Spleen (tissue), 11 donors: ENCODE measurements around the gene RPS17. TPM values are rescaled to one million over a fixed set of nuclear protein-coding genes. Genes with fewer than 3 reads are reported as not detected.

Source experiments
- DNase-seq: peaks from one replicate; pipeline ENCODE4 v3.0.0-alpha.2; 2020
- H3K27ac ChIP-seq, 8 donors: fragments of 200-600 bp; sonication (generic) in 7 of 8; 1 replicate in 4 of 8; 2 replicates in 4 of 8; pipeline versions ENCODE4 v1.5.0 to v1.8.0; 2016 to 2021; ENCODE audit warnings: inconsistent platforms in 4 of 8, mild to moderate bottlenecking in 4 of 8, moderate library complexity in 1 of 8
- H3K27me3 ChIP-seq, 7 donors: fragments of 200-600 bp; sonication (generic) in 6 of 7; replicated peaks in 1 of 7; 1 replicate in 4 of 7; 2 replicates in 3 of 7; pipeline versions ENCODE4 v1.5.0 to v1.8.0; 2016 to 2021; ENCODE audit warnings: inconsistent platforms in 3 of 7, mild to moderate bottlenecking in 1 of 7
- H3K36me3 ChIP-seq, 6 donors: fragments of 200-600 bp; sonication (generic) in 5 of 6; 1 replicate in 4 of 6; 2 replicates in 2 of 6; pipeline versions ENCODE4 v1.5.0 to v1.8.0; 2016 to 2021; ENCODE audit warnings: inconsistent platforms in 2 of 6
- H3K4me1 ChIP-seq, 6 donors: fragments of 200-600 bp; sonication (generic) in 5 of 6; 1 replicate in 3 of 6; 2 replicates in 3 of 6; pipeline versions ENCODE4 v1.5.0 to v1.8.0; 2016 to 2021; ENCODE audit warnings: inconsistent platforms in 3 of 6
- H3K4me3 ChIP-seq, 8 donors: fragments of 200-600 bp; sonication (generic) in 7 of 8; 1 replicate in 4 of 8; 2 replicates in 4 of 8; pipeline versions ENCODE4 v1.5.0 to v1.8.0; 2016 to 2021; ENCODE audit warnings: inconsistent platforms in 4 of 8, mild to moderate bottlenecking in 4 of 8, moderate library complexity in 2 of 8
- H3K9me3 ChIP-seq, 8 donors: fragments of 200-600 bp; sonication (generic) in 7 of 8; 1 replicate in 4 of 8; 2 replicates in 4 of 8; pipeline versions ENCODE4 v1.5.0 to v1.8.0; 2016 to 2021; ENCODE audit warnings: inconsistent platforms in 4 of 8
- CTCF ChIP-seq, 11 experiments: fragments of 200-600 bp in 7 of 11; fragments of 450-650 bp in 4 of 11; sonication (generic) in 4 of 11; IDR thresholded peaks in 8 of 11; conservative IDR thresholded peaks in 3 of 11; 1 replicate in 7 of 11; 2 replicates in 4 of 11; pipeline versions ENCODE4 v1.4.0 to v1.8.0; 2016 to 2021; ENCODE audit warnings: antibody characterized with exemption in 11 of 11, inconsistent platforms in 4 of 11, mild to moderate bottlenecking in 1 of 11
- POLR2A ChIP-seq, 3 donors: fragments of 450-650 bp; IDR thresholded peaks; one replicate each; pipeline ENCODE4 v1.5.1; 2017; ENCODE audit warnings: antibody characterized with exemption in 3 of 3, mild to moderate bottlenecking in 1 of 3
- POLR2AphosphoS5 ChIP-seq, 3 donors: sonication (generic); formaldehyde crosslinking; IDR thresholded peaks; one replicate each; pipeline ENCODE4 v1.5.1; 2017; ENCODE audit warnings: antibody characterized with exemption in 3 of 3
- WGBS, 5 donors: extraction: QIAGEN DNeasy Blood & Tissue Kit in 3 of 5; methylation state at CpG; one replicate each; pipeline versions ENCODE4 v1.1.5 to v1.1.7; 2013 to 2018; 5-methylcytosine and 5-hydroxymethylcytosine counted together
- intact Hi-C: fragments of 100-400 bp; cut with DNase I; formaldehyde crosslinking; loops from one replicate; pipeline ENCODE4 v1.15.0; 2023; ENCODE audit warnings: low total_unique reads
- polyA plus RNA-seq, 3 donors: library from polyadenylated mRNA; stranded (reverse); fragments of 200-250 nt; gene quantifications; one replicate each; pipeline ENCODE4 v1.2.1, GENCODE V29; 2013
- total RNA-seq, 7 donors: library from RNA; depleted of rRNA in 3 of 7; stranded (reverse); fragments of >200 nt in 3 of 7; fragmentation: NEBNext Ultra II Directional in 4 of 7; extraction: Animal tissue kit (Norgen Biotek cat#: 25700) in 4 of 7; gene quantifications; one replicate each; pipeline versions ENCODE4 v1.1.0 to v1.2.1, GENCODE V29; 2016 to 2021
- donor health status: healthy with polysubstance abuse.
- donor health status: DM: no; HTN: no; CAD: no; lungs with moderate emphysema.
- donor health status: DM: no; HTN: no; CAD: no.
- donor health status: Bipolar disorder and iron deficiency.
- donor health status: healthy.
- donor health status: DM: no; HTN: no; CAD: no.
- donor health status: DM: yes; HTN: yes; CAD: no.

RPS17 gene
- total and polyA plus RNA-seq, 10 donors, result 1,089 to 9,274 (median 1,579) TPM

GRCh38 chr15:82571722-82572222, 31.5 kb upstream of the RPS17 start:
- no peak for DNase-seq
- WGBS, 5 donors, result 4 to 10% (median 7%) methylated on average over 12 to 17 of the region's 17 CpGs
- peak overlapping the region in 6 of 8 donors; percentile 2 to 55 (median 45) for H3K27ac ChIP-seq

GRCh38 chr15:82570721-82571508, 30.7 kb upstream of the RPS17 start:
- DNase-seq, result no peak
- H3K9me3 ChIP-seq, result no peaks in the 10 kb centered on the region
- H3K36me3 ChIP-seq, result no peaks in the 10 kb centered on the region
- H3K4me3 ChIP-seq, result no peak overlapping the region
- intact Hi-C loops, result no loop called here
- peaks cover 0 to 41% (median 0%) of the 10 kb centered on the region in 7 donors for H3K27me3 ChIP-seq
- H3K27ac ChIP-seq, result peak overlapping the region in 4 of 8 donors; percentile 2 to 47 (median 41)
- peaks cover 0 to 4% (median 0%) of the 10 kb centered on the region in 6 donors for H3K4me1 ChIP-seq
- 47 to 66% (median 57%) methylated on average over 7 of the region's 7 CpGs for WGBS, 5 donors
- TF ChIP-seq POLR2AphosphoS5 (IDR thresholded peaks at IDR 0.05) (no peak), POLR2A (IDR thresholded peaks at IDR 0.05) (no peak), CTCF (IDR thresholded peaks at IDR 0.05 in 8 of 11, conservative IDR thresholded peaks at IDR 0.05 in 3 of 11) (no peak)

More at GRCh38 chr15:82571722-82572222, 31.5 kb upstream of the RPS17 start:
- peaks cover 0 to 4% (median 0%) of the 10 kb centered on the region in 6 donors for H3K4me1 ChIP-seq
- H3K9me3 ChIP-seq, result no peaks in the 10 kb centered on the region
- TF ChIP-seq CTCF (IDR thresholded peaks at IDR 0.05 in 8 of 11, conservative IDR thresholded peaks at IDR 0.05 in 3 of 11) (no peak), POLR2A (IDR thresholded peaks at IDR 0.05) (no peak), POLR2AphosphoS5 (IDR thresholded peaks at IDR 0.05) (peak; percentile 7 to 60 (median 45))
- H3K4me3 ChIP-seq, result peak overlapping the region in 2 of 8 donors; percentile 22 to 52
- intact Hi-C loops, result no loop called here
- peaks cover 0 to 41% (median 0%) of the 10 kb centered on the region in 7 donors for H3K27me3 ChIP-seq
- H3K36me3 ChIP-seq, result no peaks in the 10 kb centered on the region

GRCh38 chr15:82569834-82570233, 29.6 kb upstream of the RPS17 start:
- 83 to 94% (median 89%) methylated on average over 4 of the region's 4 CpGs for WGBS, 5 donors
- Histone ChIP-seq H3K4me1 (peaks cover 0 to 4% (median 0%) of the 10 kb centered on the region in 6 donors), H3K36me3 (no peaks in the 10 kb centered on the region), H3K27ac (no peak overlapping the region), H3K9me3 (no peaks in the 10 kb centered on the region), H3K4me3 (no peak overlapping the region), H3K27me3 (peaks cover 0 to 41% (median 0%) of the 10 kb centered on the region in 7 donors)
- DNase-seq, result no peak
- TF ChIP-seq POLR2AphosphoS5 (IDR thresholded peaks at IDR 0.05), result no peak
- intact Hi-C loops, result no loop called here

- H3K4me1 ChIP-seq, result peaks cover 0 to 4% (median 0%) of the 10 kb centered on the region in 6 donors
- TF ChIP-seq CTCF (IDR thresholded peaks at IDR 0.05 in 8 of 11, conservative IDR thresholded peaks at IDR 0.05 in 3 of 11) (no peak), POLR2A (IDR thresholded peaks at IDR 0.05) (no peak), POLR2AphosphoS5 (IDR thresholded peaks at IDR 0.05) (no peak)
- 85 to 92% (median 89%) methylated on average over 5 of the region's 5 CpGs for WGBS, 5 donors
- H3K4me3 ChIP-seq, result no peak overlapping the region
- intact Hi-C loops, result no loop called here
- no peaks in the 10 kb centered on the region for H3K36me3 ChIP-seq
- DNase-seq, result peak; percentile 44
- H3K9me3 ChIP-seq, result no peaks in the 10 kb centered on the region
- H3K27ac ChIP-seq, result no peak overlapping the region
- peaks cover 0 to 38% (median 0%) of the 10 kb centered on the region in 7 donors for H3K27me3 ChIP-seq
Measured at GRCh38 chr15:82568986-82569385, 28.7 kb upstream of the RPS17 start.
